ENCODE measurements around the gene PKLR.

Gene PKLR

GRCh38 chr1:155297384-155297783, 3.9 kb downstream of the PKLR start:
- 0 out of 2 replicates have a peak, but pooled peaks cover 3% of the 10 kb centered on the region for H3K27me3 ChIP-seq (ENCODE audit: insufficient read depth, low read length)
- peak; percentile 33; the same call in 1 of the 2 replicates for TF ChIP-seq CTCF (IDR thresholded peaks at IDR 0.05; ENCODE audit: low read length)
- no peak for TF ChIP-seq EZH2 (IDR thresholded peaks at IDR 0.05; ENCODE audit: borderline replicate concordance, low read length)
- peak overlapping the region; percentile 46; the same call in 1 of the 2 replicates for H3K4me2 ChIP-seq (ENCODE audit: low read length)
- peak overlapping the region; percentile 16; the same call in 1 of the 2 replicates for H3K9ac ChIP-seq (ENCODE audit: low read length)
- H3K9me3 ChIP-seq (ENCODE audit: low read length) = no peaks in the 10 kb centered on the region
- peaks cover 14% of the 10 kb centered on the region for H3K4me1 ChIP-seq (ENCODE audit: insufficient read depth, low read length, severe bottlenecking)
- H2AFZ ChIP-seq (ENCODE audit: low read length) = no peak overlapping the region; the same call in 1 of the 2 replicates
- no peaks in the 10 kb centered on the region for H3K9me2 ChIP-seq (ENCODE audit: low read depth, low read length)
- peak overlapping the region; percentile 14 for H3K4me3 ChIP-seq (ENCODE audit: low read depth, low read length, poor library complexity, severe bottlenecking)
- H3K27ac ChIP-seq (ENCODE audit: low read depth, low read length, poor library complexity, severe bottlenecking) = peak overlapping the region; percentile 53
- H3F3A ChIP-seq (ENCODE audit: insufficient read depth, low read length) = no peaks in the 10 kb centered on the region
- H4K20me1 ChIP-seq (ENCODE audit: insufficient read depth, low read length) = no peaks in the 10 kb centered on the region
- H3K79me2 ChIP-seq (ENCODE audit: insufficient read depth, low read length) = no peaks in the 10 kb centered on the region
- no peaks in the 10 kb centered on the region for H3K36me3 ChIP-seq (ENCODE audit: insufficient read depth, low read length)

- Histone ChIP-seq H3K4me3 (ENCODE audit: low read depth, low read length, poor library complexity, severe bottlenecking) (no peak overlapping the region), H3K9me2 (ENCODE audit: low read depth, low read length) (no peaks in the 10 kb centered on the region), H3K4me2 (ENCODE audit: low read length) (no peak overlapping the region; the same call in 1 of the 2 replicates), H3K9ac (ENCODE audit: low read length) (no peak overlapping the region; the same call in 1 of the 2 replicates), H3K4me1 (ENCODE audit: insufficient read depth, low read length, severe bottlenecking) (peaks cover 14% of the 10 kb centered on the region), H3F3A (ENCODE audit: insufficient read depth, low read length) (no peaks in the 10 kb centered on the region), H4K20me1 (ENCODE audit: insufficient read depth, low read length) (no peaks in the 10 kb centered on the region), H3K79me2 (ENCODE audit: insufficient read depth, low read length) (no peaks in the 10 kb centered on the region), H2AFZ (ENCODE audit: low read length) (no peak overlapping the region), H3K9me3 (ENCODE audit: low read length) (no peaks in the 10 kb centered on the region), H3K27ac (ENCODE audit: low read depth, low read length, poor library complexity, severe bottlenecking) (no peak overlapping the region), H3K27me3 (ENCODE audit: insufficient read depth, low read length) (0 out of 2 replicates have a peak, but pooled peaks cover 3% of the 10 kb centered on the region), H3K36me3 (ENCODE audit: insufficient read depth, low read length) (no peaks in the 10 kb centered on the region)
- no peak for TF ChIP-seq CTCF (IDR thresholded peaks at IDR 0.05; ENCODE audit: low read length)
- no peak for TF ChIP-seq EZH2 (IDR thresholded peaks at IDR 0.05; ENCODE audit: borderline replicate concordance, low read length)
Observed at GRCh38 chr1:155296661-155297060, 4.6 kb downstream of the PKLR start.

GRCh38 chr1:155295942-155296267, 5.3 kb downstream of the PKLR start:
- Histone ChIP-seq H3K4me1 (ENCODE audit: insufficient read depth, low read length, severe bottlenecking) (peaks cover 14% of the 10 kb centered on the region), H3K9me3 (ENCODE audit: low read length) (no peaks in the 10 kb centered on the region), H3F3A (ENCODE audit: insufficient read depth, low read length) (no peaks in the 10 kb centered on the region), H3K9me2 (ENCODE audit: low read depth, low read length) (no peaks in the 10 kb centered on the region), H3K79me2 (ENCODE audit: insufficient read depth, low read length) (no peaks in the 10 kb centered on the region), H3K27me3 (ENCODE audit: insufficient read depth, low read length) (0 out of 2 replicates have a peak, but pooled peaks cover 3% of the 10 kb centered on the region), H4K20me1 (ENCODE audit: insufficient read depth, low read length) (no peaks in the 10 kb centered on the region), H3K4me2 (ENCODE audit: low read length) (no peak overlapping the region), H3K4me3 (ENCODE audit: low read depth, low read length, poor library complexity, severe bottlenecking) (no peak overlapping the region), H2AFZ (ENCODE audit: low read length) (no peak overlapping the region), H3K9ac (ENCODE audit: low read length) (no peak overlapping the region), H3K27ac (ENCODE audit: low read depth, low read length, poor library complexity, severe bottlenecking) (no peak overlapping the region), H3K36me3 (ENCODE audit: insufficient read depth, low read length) (no peaks in the 10 kb centered on the region)
- TF ChIP-seq EZH2 (IDR thresholded peaks at IDR 0.05; ENCODE audit: borderline replicate concordance, low read length) (no peak), CTCF (IDR thresholded peaks at IDR 0.05; ENCODE audit: low read length) (no peak)

Data from OCI-LY1 (cell line).